CD1c-positive myeloid dendritic cell (primary cell): ENCODE data around the gene HOXC6.

Experiments used
- DNase-seq: peaks from one replicate; pipeline ENCODE4 v3.0.0-alpha.2; 2016; ENCODE audit errors: extremely low spot score

Gene HOXC6

GRCh38 chr12:53990311-53991076 lies 37.7 kb upstream of the HOXC6 start:
- DNase-seq, result no peak

GRCh38 chr12:53991077-53991460 lies 37.2 kb upstream of the HOXC6 start:
- no peak for DNase-seq

GRCh38 chr12:53992377-53992889 lies 35.8 kb upstream of the HOXC6 start:
- DNase-seq, result no peak

GRCh38 chr12:53993162-53994008 lies 34.9 kb upstream of the HOXC6 start:
- no peak for DNase-seq

GRCh38 chr12:53994009-53994263 lies 34.3 kb upstream of the HOXC6 start:
- DNase-seq, result no peak

DNA sequence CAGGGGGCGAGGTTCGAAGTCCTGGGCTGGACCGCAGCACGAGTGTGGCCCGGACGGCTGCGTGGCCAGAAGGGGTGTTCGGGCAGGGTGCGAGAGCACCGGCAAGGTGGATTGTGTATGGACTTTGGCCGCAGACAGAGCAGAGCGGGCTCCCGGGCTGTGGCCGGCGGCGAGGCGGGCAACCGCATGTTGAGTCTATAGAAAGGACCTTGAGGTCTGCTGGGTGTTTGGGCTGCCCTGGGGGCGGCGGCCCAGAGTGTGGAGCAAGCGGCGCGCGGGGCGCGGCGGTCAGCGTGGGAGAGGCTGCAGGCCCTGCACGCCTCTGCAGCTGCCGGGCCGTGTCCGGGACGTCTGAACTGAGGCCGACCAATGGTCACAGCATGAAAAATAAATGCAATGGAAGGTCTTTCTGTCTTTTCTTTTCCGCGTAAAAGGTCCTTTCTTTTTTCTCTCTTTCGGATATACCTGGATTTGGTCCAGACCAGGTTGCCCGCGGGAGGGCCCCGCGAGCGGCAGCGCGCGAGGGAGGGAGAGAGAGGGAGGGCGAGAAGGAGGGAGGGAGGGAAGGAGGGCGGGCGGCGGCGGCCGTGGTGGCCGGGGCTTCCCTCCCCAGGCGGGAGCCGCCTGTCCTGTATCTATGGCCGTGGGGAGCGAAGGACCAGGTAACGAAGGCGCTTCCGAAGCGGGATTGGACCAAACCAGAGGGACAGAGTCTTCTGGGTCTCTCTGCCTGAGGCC lies 33.8 kb upstream of the HOXC6 start:
- no peak for DNase-seq

DNA sequence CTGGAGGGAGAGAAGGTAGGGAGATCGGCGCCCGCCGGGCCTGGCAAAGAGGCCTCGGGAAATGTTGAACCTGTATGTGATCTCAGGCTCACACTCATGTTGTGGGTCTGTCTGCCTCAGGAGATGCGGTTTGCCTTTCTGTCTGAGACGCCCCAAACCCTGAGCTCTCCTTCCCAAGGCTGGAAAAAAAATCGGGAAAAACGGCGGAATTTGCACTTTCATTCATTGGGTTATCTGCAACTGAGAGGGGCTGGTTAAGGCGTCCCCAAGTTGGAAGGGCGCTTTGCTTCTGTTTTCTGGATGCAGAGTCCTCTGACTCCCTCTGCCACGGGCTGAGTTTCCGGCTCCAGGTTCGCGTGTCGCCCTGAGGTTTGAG lies 33.2 kb upstream of the HOXC6 start:
- DNase-seq, result peak; percentile 31

DNA sequence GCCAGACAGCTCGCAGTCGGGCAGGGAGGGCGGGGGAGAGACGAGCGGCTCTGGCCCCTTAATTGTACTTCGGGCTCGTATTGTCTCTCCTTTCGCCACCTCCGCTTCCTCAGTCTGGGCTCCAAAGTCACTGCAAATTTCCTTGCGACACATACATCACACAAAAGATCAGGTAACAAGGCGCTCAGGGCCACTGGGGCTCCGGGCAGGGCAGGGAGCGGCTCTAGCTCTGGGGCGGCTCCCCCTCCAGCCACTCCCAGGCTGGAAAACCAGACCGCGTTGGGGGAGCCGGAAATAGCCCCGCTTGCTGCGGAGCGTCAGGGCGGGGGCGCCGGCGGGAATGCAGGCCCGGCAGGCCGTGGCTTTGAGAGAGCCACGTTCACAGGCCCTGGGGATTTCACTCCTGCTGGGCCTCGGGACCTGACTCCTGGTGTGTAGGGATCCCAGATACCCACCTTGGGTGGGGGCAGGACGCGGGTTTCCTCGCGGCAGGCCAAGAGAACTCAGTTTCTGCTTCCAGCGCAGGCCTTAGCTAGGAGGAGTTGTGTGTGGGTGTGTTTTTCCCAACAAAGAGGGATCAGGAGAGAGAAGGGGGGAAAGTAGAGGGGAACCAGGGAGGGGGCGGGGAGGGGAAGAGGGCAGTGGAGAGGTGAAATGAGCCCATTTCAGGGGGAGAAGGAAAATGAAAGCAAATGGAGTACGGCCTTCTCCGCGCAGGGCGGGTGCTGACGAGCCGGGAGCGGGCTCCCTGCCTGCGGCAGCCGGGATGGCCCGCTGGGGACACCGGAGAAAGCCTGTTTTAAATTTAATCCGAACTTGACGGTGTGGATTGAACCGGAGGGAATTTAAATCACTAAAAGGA lies 32.6 kb upstream of the HOXC6 start:
- no peak for DNase-seq

DNA sequence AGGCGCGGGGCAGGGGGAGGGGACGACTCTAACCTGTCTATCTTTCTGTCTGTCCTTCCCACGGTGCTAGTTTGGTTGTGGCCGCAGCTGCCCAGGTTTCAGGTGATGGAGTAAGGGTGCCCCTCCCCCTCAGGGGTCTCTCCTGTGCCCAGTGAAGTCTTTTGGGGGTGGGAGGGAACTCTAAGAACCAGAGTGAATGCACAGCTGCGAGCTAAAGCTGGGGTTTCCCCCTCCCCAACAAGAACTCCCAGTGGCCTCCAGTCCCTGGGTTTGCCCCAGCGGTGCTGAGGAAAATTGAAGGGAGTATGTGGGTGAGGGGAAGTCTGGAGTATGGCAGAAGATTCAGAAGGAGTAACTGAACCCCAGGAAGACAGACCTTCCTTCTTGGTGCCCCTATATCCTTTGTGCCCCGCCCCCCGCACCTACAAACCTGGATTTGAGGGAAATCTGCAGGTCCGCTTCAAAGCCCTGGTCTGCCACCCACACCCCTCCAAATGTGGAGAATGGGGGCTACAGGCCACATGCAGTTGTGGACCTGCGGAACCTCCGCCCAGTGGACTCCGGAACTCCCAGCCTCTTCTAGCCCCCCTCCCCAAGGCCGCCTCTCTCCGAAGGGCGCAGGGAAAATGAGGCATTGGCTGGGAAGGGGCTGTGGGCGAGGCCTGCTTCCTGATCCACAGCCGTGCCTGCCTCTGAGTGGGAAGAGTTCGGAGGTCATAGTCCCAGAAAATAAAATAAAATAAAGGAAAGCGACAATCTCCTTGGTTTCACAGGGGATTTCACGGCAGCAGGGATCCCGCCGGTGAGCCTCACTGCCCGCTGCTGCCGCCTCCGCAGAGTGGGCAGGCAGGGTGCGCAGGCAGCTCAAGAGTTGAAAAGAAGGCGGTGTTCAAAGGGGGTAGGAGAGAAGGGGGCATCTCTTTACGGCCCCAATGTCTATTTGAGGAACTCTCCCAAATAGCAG lies 31.7 kb upstream of the HOXC6 start:
- no peak for DNase-seq

GRCh38 chr12:53997204-53998109 lies 30.8 kb upstream of the HOXC6 start:
- no peak for DNase-seq

- no peak for DNase-seq
Measured at GRCh38 chr12:53998110-53998899, 29.9 kb upstream of the HOXC6 start.

DNA sequence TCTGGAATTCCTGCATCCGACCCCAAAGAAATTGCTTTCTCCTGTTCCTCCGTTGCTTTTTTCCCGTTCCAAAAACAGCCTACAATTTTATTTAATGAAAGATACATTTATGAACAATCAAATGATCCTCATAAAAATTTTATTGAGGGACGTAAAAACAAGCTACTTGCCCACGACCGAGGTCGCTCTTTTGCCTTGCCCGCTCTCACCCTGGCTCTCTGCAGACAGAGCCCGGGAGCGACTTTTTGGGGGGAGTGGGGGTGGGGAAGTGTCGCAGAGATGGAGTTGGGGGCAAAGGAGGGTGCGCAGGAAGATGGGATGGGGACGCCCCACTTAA lies 29.4 kb upstream of the HOXC6 start:
- no peak for DNase-seq

GRCh38 chr12:53999559-54000115 lies 28.6 kb upstream of the HOXC6 start:
- no peak for DNase-seq

DNA sequence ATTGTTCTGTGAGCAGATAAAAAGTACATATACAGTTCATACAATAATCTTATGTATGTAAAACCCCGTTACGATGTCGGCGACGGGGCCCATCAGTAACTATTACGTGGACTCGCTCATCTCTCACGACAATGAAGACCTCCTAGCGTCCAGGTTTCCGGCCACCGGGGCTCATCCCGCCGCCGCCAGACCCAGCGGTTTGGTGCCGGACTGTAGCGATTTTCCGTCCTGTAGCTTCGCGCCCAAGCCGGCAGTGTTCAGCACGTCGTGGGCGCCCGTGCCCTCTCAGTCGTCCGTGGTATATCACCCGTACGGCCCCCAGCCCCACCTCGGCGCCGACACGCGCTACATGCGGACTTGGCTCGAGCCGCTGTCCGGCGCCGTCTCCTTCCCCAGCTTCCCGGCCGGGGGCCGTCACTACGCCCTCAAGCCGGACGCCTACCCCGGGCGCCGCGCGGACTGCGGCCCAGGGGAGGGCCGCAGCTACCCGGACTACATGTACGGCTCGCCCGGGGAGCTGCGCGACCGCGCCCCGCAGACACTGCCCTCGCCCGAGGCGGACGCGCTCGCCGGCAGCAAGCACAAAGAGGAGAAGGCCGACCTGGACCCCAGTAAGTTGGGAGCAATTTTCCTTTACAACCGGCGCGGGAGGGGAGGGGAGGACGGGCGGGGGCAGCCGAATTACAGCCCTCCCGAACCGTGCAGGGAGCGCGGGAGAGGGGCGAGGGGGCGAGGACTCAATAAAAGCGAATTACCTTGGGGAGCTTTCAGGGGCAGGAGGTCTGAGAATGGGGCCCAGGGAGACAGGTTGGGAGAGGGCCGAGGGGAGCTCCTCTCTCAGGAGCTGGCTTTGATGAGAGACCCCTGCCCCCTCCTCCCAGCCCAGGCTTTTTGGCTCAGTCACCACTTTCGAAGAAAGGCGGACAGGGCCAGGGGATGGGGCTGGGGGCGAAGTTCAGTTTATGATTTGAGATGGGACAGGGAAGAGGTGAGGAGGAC lies 27.8 kb upstream of the HOXC6 start, which contains the start of gene HOXC9:
HOXC9 (plus strand) TSS at position 46 of the 999 bp plus-strand sequence; CDS start at position 74, 28 bp downstream.
- no peak for DNase-seq

DNA sequence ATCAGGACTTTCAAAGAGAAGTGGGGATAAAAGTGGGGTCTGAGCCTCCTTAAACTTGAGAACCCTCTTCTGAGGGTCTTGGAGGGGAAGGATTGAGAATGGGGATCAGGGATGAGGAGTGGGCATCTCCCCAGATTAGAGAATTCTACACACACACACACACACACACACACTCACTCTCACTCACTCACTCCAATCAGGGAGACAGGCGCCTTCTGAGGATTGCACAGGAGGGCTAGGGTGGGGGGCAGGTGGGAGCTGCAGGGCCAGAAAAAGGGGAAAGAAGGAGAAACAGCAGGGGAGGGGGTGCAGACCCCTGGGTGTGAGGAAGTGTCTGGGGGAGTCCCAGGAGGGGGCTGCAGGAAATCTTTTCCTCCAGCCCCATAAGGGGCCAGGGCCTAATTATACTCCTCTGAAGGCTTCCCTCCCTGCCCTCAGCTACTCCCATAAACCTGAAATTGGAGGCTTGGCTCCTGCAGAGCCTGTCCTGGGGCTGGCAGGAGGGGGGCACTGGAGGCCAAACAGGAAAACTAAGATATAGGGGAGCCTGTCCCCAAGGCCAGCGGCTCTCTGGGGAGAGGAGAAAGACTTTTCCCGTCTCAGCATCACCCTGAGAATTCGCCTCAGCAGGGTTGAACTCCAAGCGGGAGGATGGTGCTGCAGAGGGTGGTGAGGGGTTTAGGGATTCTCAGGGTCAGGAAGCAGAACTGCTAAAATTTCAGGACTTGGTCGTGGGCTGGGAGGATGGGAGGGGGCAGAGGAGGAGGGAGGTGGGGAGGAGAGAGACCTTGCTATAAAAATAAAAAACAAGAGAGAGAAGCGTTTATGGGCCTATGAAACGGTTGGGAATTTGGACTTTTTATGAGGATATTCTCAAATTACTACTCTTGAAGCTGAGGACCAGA lies 26.7 kb upstream of the HOXC6 start:
- DNase-seq, result no peak
